HG03097 (cell line): Measurements from ENCODE around the gene RNF2.
"Not testable (repeated sequence)": the region's sequence is repeated elsewhere in the genome, so short reads cannot be mapped to it uniquely, and the experiment has no call there.

Experiments used
- ATAC-seq: cut with Tn5 transposase; IDR thresholded peaks from one replicate; pipeline ENCODE4 v1.9.1; 2021; ENCODE audit not compliant: unreplicated experiment, low FRiP score

RNF2 gene

DNA sequence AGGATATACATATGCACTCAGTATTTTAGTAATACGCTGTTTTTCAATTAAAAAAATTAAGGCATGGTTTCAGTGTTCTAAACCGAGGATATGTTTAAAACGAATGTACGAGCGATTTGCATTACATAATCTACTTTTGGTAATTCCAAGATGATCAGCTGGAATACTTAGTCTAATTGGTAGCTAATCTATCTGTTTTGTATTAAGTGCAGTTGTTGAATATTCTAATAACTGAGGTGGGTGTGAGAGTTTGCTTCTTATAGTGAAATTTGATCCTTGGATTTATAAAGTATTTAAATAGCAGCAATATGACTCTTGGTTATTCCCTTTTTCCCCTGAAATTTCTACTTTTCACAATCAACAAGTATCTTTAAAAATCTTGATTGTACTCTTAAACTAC, 1.3 kb downstream of the RNF2 start:
- ATAC-seq, result no peak

DNA sequence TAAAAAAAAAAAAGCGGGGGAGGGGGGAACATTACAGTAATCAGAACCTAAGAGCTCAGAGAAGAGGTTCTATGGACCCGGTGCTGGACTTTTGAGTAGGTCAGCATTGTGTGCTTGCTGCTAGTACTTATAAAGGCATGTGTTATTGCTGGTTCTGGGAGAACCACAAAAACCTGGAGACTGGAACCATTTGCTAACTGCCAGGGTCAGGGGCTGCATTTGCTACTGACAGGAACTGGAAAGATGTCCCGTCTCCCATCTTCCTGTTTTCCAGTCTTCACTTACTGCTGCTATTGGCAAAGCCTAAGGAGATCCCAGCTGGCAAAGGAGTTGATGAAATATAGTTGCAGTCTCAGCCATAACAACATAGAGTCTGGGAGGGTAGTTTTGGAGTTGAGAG, 4.3 kb downstream of the RNF2 start:
- ATAC-seq, result no peak

DNA sequence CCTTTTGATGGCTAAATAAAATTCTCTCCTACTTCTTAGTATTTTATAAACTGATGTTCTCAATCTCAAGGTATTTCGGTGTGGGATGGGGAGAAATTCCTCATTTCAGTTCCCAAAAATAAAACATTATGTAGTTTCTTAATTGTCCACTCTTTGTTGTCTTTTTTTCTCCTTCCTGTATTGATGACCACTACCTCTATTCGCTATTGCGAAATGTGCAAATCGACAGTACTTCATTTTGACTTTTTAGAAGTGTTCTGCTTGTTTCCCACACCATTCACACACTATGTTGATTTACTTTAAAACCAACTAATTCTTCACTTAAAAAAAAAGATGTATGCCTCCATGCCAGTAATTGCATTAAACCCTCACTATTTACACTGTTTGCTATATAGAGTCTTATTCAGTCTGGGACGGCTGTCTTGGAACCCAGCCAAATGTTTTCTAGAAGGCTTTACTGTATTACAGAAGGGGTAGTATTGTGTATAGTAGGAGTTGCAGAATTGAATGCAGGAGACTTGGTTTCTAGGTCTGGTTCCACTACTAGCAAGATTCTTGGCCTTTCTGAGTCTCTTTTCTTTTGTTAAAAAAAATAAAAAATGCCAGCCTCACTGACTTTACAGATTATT, 5.6 kb downstream of the RNF2 start:
- no peak for ATAC-seq

DNA sequence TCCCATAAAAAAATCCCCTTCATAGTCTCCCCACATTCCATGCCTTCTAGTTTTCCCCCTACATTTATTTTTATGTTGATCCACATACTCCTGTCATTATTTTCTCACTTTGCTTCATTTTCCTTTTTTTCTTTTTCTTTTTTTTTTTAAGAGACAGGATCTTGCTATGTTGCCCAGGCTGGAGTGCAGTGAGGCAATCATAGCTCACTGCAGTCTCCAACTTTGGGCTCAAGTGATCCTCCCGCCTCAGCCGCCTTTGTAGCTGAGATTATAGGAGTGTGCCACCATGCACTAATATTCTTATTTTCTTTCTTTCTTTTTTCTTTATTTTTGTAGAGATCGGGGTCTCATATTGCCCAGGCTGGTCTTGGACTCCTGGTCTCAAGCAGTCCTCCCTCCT, 7.8 kb downstream of the RNF2 start:
- no peak for ATAC-seq

DNA sequence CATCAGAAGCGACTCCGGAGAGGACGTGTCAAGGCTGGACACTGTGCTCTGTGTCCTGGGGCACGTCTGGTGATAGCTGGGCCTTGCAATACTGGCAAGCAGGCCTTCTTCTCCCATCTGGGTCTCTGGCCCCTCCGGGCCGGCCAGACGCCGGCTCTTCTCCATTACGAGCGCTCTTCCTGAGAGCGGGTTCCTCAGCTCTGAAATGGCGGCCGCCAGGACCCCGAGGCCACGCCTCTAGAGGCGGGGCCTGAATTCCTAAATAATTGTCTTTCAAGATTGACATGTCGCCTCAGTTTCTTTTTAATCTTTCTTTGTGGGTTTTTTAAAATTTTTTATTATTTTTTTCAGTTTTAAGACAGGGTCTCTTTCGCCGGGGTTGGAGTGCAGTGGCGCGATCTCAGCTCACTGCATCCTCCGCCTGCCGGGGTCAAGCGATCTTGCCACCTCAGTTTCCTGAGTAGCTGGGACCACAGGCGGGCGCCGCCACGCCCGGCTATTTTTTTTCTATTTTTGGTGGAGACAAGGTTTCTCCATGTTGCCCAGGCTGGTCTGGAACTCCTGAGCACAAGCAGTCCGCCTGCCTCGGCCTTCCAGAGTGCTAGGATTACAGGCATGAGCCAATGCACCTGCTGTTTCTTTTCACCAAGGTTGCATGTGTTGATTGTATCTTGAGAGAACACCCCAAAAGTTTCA, 9.2 kb downstream of the RNF2 start:
- ATAC-seq, result no peak

DNA sequence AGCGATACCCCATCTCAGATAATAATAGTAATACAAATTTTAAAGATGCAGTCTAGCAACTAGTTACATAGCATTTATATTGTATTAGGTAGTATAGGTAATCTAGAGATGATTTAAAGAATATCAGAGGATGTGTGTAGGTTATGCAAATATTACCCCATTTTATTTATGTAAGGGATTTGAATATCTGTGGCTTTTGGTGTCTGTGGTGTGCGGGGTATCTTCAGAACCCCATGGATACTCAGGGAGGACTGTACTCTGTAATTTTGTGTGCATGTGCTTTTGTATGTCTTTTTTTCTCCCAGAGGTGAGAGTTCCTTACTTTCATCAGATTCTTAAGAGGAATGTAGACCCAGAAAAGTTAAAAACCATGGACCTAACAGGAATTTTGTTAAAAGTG, 12.8 kb downstream of the RNF2 start:
- no peak for ATAC-seq

DNA sequence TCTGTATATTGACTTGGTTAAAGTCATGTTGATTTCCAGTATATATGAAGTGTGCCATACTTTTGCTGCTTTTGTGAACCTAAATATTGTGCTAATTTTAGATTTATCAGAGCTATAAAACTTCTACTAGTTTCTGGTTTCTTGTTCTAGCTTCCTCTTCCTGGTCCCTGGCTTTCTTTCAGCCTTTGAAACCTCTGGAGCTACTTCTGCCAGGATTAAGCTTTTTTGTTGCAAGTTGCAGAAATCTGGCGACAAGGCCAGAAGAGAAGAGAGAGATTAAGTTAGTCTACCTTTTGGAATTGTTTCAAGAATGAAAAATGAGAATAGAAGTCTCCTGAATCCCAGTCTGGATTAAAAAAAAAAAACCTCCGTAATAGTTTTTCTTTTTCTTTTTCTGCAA, 13.5 kb downstream of the RNF2 start:
- no peak for ATAC-seq

DNA sequence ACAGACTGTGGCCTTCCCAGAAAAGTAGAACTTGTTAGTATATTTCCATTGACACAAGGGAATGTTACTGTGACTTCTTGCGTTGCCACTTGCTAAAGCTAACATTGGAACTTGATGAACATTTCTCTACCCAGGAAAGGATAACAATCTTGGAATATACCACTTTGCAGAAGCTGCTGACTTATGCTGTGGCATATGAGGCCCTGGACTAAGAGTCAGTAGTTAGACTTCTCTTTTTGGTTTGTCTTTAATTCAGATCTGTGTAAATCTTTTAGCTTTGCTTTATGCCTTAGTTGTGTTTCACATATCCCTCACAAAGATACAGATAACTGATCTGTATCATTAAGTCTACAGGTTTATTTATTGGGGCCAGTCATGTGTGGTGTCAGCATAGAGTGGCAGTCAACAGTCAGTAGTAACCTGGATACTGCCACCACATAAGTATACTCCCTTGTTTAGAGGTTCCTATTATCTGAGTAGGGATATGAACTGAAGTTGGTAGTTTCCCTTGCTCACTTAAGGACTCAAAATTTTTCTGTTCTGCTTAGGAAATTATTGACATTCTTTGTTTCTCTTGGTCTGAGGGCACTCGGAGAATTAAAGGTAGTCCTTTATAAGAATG, 14.7 kb downstream of the RNF2 start:
- ATAC-seq, result no peak

DNA sequence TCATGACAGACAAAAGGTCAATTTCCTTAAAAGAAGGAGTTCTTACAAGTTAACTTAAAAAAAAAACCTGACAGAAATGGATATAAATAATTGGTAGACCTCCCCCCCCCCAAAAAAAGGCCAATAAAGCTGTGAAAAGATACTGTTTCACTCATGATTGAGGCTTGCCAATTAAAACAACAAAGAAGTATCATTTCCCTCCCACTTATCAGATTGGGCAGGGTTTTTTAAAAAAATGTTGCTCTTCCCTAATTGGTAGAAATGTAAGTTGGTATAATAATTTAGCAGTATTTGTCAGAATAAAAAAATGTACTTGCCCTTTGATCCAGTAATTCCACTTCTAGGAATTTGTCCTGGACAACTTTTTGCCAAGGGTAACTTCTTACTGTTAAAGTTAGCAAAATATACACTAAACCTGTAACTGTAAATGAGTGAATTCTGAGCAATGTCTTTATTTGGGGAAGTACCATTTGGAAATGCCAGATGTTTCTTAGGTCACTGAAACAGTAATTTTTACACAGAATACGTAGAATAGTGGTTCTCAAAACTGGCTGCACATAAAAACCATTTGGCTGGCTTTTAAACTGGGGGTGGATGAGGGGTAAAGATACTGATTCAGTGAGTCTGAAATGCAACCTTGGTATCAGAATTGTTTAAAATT, 17.5 kb downstream of the RNF2 start:
- no peak for ATAC-seq

DNA sequence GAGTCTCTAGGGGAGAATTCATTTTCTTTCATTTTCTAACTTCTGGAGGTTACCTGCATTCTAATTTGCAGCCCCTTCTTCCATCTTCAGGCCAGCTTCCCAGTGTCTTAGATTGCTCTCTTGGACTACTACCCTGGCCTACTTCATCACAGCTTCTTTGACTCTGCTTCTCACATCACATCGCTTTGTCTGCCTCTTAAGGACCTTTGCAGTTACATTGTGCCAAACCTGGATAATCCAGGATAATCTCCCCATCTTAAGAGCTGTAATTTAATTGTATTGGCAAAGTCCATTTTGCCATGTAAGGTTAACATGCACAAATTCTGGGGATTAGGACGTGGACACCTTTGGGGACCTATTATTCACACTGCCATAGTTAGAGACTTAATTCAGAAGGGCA, 18.4 kb downstream of the RNF2 start:
- no peak for ATAC-seq

DNA sequence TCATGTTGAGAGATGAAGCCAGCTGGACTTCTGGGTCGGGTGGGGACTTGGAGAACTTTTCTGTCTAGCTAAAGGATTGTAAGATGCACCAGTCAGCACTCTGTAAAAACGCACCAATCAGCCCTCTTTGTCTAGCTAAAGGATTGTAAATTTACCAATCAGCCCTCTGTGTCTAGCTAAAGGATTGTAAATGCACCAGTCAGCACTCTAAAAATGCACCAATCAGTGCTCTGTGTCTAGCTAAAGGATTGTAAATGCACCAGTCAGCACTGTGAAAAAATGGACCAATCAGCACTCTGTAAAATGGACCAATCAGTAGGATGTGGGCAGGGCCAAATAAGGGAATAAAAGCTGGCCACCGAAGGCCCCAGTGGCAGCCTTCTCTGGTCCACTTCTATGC, 19.6 kb downstream of the RNF2 start:
- not testable (repeated sequence) for ATAC-seq

DNA sequence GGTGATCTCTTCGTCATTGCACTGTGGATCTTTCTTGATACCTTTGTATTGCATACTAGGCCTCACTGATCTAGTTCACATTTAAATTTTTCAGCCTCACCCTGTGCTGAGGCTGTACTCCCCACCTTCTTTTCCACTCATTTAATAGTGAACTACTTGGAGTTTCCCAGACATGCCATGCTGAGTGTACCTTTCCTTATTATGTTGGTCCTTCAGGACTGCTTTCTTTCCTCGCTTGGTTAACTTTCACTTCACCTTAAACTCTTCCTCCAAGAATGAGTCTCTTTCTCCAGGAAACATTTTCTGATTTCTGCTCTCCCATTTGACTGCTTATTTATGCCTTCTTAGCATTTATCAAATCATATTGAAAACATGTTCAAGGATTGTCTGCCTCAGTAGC, 20.8 kb downstream of the RNF2 start:
- no peak for ATAC-seq

DNA sequence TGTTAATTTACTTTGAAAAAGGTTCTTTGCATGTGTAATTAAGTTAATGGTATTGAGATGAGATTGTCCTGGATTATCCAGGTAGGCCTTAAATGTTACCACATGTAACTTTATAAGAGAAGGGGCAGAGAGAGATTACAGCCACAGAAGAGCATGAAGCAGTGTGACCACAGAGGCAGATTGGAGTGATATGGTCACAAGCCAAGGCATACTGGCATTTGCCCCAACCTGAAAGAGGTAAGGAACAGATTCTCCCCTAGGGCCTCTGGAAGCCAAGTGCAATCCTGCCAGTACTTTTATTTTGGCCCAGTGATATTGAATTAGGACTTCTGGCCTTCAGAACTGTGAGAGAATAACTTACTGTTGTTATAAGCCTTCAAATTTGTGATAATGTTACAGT, 23.0 kb downstream of the RNF2 start:
- ATAC-seq, result no peak

DNA sequence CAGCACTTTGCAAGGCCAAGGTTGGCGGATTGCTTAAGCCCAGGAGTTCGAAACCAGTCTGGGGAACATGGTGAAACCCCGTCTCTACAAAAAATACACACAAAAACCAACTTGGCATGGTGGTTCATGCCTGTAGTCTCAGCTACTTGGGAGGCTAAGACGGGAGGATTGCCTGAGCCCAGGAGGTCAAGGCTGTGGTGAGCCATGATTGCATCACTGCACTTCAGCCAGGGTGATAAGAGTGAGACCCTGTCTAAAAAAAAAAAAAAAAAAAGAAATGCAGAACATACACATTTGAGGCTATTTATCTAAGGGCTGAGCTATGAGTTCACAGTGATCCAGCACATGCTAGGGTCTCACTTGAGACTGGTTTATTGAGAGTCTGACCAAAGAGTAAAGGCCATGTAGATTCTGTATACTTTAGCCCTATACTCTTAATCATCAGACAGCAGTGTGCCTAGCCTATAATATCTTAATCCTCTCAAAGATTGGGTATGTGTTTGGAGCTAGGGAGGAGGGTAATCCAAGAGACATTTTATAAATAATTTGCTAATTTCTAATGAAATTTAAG, 23.9 kb downstream of the RNF2 start:
- no peak for ATAC-seq

DNA sequence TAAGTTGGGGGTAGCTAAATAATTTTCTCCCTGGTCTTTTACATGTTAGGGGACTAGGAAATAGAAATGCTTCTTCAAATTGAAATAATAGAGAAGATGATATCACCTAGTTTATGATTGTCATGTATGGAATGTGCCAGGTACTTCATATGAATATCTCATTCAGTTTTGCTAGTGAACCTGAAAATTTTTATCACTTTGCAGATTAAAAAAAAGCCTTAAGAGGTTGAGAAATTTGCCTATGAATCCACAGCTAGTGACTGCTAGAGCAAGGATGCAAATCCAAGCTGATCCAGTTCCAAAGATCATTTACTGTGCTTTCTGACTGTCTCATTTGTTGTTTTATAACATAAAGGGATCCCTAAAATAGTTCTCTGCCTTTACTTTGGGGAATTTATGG, 24.7 kb downstream of the RNF2 start:
- no peak for ATAC-seq

DNA sequence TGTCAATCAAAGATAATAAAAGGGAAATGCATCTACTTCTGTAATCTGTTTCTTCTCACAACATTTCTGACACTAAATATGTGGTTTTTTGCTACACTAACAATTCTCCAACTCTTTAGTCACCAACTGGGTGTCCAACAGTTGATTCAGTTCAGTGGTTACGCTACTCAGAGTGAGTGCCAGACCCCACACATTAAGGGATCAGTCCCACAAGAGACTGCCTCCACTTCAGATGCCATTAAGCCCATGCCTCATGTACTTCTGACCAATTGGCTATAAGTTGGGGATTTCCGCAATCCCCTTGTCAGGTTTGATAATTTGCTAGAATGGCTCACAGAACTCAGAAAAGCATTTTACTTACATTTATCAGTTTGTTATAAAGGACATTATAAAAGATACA, 28.4 kb downstream of the RNF2 start:
- no peak for ATAC-seq

DNA sequence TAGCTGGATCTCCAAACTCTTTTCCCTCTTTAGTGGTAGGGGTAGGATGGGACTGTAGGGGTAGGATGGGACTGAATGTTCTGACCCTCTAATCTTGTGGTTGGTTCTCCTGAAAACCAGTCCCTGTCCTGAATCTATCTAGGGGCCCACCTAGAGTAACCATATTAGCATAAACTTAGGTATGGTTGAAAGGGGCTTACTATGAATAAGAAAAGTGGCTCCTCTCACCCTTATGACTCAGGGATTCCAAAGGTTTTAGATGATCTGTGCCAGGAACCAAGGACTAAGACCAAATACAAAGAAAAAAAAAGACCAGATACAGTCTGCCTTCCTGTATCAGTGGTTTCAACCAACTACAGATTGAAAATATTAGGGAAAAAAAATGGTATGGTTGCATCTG, 28.9 kb downstream of the RNF2 start:
- no peak for ATAC-seq

DNA sequence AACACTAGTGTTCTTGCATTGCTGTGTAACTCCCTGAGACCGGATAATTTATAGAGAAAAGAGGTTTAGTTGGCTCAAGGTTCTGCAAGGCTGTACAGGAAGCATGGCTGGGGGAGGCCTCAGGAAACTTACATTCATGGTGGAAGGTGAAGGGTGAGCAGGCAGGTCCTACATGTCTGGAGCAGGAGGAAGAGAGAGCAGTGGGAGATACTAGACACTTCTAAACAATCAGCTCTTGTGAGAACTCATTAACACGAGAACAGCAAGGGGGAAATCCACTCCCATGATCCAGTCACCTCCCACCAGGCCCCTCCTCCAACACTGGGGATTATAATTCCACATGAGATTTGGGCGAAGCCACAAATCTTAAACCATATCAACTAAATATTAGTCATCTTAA, 30.1 kb downstream of the RNF2 start:
- no peak for ATAC-seq

DNA sequence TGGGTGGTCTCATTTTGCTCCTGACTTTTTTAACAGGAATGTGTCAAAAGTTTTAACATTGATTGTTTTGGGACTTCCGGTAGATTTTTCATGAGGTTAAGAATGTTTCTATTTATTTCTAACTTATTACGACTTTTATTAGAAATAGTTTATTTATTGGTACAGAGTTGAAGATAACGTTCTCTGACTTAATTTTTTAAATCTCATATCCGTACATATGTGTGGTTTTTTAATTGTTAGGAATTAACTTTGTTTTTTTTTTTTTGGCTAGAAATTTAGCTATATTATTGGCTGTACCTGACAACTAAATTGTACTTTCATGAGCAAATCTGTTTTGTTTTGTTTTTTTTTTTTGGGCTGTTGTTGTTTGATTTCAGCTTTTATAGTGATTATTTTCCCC, 32.0 kb downstream of the RNF2 start:
- no peak for ATAC-seq

DNA sequence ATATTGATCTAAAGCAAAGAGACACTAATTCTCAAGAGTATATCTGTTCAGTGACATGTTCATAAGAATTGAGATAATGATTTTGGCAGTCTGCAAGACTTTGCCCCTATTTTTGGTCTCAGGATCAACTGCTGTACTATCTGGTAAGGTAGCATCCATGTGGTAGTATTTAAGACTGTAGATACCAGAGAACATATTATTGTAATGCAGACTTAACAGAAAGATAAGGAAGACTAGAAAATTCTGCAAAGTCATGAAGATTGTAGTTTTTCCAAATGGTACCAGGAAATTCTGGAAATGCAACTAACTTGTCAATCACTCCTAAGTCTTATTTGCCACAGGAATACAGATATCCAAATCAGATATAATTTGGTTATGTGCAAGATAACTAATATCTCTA, 35.1 kb downstream of the RNF2 start:
- ATAC-seq, result no peak

DNA sequence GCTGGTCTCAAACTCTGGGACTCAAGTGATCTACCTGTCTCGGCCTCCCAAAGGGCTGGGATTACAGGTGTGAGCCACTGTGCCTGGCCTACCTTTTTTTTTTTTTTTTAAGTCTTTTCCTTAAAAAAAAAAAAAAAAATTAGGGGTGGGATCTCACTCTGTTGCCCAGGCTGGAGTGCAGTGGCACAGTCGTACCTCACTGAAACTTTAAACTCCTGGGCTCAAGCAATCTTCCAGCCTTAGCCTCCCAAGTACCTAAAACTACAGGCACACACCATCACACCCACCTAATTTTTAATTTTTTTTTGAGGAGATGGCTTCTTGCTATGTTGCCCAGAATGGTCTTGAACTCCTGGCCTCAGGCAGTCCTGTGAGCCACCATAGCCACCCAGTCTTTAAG, 38.5 kb downstream of the RNF2 start:
- ATAC-seq, result no peak
